Measurements from ENCODE around the gene CIB4. TPM values are rescaled to one million over a fixed set of nuclear protein-coding genes. Genes with fewer than 3 reads are reported as not detected.

CIB4 gene
- total RNA-seq, 1 donor from 2014 or later = not detected

GRCh38 chr2:26653207-26654060, 12.3 kb upstream of the CIB4 start:
- no peaks in the 10 kb centered on the region for H3K9me3 ChIP-seq
- intact Hi-C loops (cut with DNase I) = no loop called here
- H3K27me3 ChIP-seq = no peaks in the 10 kb centered on the region
- peak in 1 of 2 donors; percentile 79 for DNase-seq (ENCODE audit: extremely low spot score in 2 of 2)
- H3K4me3 ChIP-seq = peak overlapping the region in 1 of 2 donors; percentile 2
- H3K36me3 ChIP-seq = no peaks in the 10 kb centered on the region
- H3K4me1 ChIP-seq = peaks cover 35% of the 10 kb centered on the region
- TF ChIP-seq POLR2A (IDR thresholded peaks at IDR 0.05) (no peak), POLR2AphosphoS5 (IDR thresholded peaks at IDR 0.05; ENCODE audit: insufficient read depth in 1 of 2, low read depth in 1 of 2) (no peak)
- TF ChIP-seq, protein P1, sequence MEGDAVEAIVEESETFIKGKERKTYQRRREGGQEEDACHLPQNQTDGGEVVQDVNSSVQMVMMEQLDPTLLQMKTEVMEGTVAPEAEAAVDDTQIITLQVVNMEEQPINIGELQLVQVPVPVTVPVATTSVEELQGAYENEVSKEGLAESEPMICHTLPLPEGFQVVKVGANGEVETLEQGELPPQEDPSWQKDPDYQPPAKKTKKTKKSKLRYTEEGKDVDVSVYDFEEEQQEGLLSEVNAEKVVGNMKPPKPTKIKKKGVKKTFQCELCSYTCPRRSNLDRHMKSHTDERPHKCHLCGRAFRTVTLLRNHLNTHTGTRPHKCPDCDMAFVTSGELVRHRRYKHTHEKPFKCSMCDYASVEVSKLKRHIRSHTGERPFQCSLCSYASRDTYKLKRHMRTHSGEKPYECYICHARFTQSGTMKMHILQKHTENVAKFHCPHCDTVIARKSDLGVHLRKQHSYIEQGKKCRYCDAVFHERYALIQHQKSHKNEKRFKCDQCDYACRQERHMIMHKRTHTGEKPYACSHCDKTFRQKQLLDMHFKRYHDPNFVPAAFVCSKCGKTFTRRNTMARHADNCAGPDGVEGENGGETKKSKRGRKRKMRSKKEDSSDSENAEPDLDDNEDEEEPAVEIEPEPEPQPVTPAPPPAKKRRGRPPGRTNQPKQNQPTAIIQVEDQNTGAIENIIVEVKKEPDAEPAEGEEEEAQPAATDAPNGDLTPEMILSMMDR (IDR thresholded peaks at IDR 0.05) = no peak
- H3K27ac ChIP-seq = peak overlapping the region; percentile 70

GRCh38 chr2:26652361-26653041, 11.3 kb upstream of the CIB4 start:
- DNase-seq (ENCODE audit: extremely low spot score in 2 of 2) = peak in 1 of 2 donors; percentile 89
- H3K4me3 ChIP-seq = peak overlapping the region in 1 of 2 donors; percentile 2

DNA sequence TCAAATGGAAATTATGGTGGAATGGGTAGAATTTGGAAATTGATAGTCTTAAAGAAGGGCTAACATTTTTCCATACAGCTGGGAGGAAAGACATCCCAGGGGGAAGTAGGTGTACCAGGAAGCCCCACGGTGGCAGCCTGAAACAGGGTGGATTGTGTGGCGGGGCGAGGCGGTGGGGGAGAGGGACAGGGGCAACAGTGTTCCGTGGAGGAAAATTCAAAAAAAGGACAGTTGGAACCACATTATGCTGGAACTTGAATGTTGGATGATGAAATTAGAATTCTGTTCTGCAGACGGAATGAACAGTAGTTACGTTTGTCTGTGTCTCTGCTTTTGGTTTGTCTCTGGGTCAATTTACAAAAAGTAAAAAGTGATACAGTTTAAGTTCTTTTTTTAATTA, 10.6 kb upstream of the CIB4 start:
- H3K36me3 ChIP-seq = no peaks in the 10 kb centered on the region
- DNase-seq (ENCODE audit: extremely low spot score in 2 of 2) = peak in 1 of 2 donors; percentile 72
- intact Hi-C loops (cut with DNase I) = no loop called here
- no peak for TF ChIP-seq POLR2AphosphoS5 (IDR thresholded peaks at IDR 0.05; ENCODE audit: insufficient read depth in 1 of 2, low read depth in 1 of 2)
- TF ChIP-seq, protein P1 (IDR thresholded peaks at IDR 0.05) = no peak
- TF ChIP-seq POLR2A (IDR thresholded peaks at IDR 0.05) = no peak
- no peaks in the 10 kb centered on the region for H3K9me3 ChIP-seq
- H3K4me1 ChIP-seq = peaks cover 35% of the 10 kb centered on the region
- no peak overlapping the region for H3K4me3 ChIP-seq
- H3K27me3 ChIP-seq = no peaks in the 10 kb centered on the region
- H3K27ac ChIP-seq = peak overlapping the region; percentile 60

More at GRCh38 chr2:26652361-26653041, 11.3 kb upstream of the CIB4 start:
- no peaks in the 10 kb centered on the region for H3K36me3 ChIP-seq
- peak overlapping the region; percentile 70 for H3K27ac ChIP-seq
- H3K9me3 ChIP-seq = no peaks in the 10 kb centered on the region
- H3K4me1 ChIP-seq = peaks cover 35% of the 10 kb centered on the region
- no peaks in the 10 kb centered on the region for H3K27me3 ChIP-seq
- intact Hi-C loops (cut with DNase I) = no loop called here
- no peak for TF ChIP-seq POLR2A (IDR thresholded peaks at IDR 0.05)
- TF ChIP-seq, protein P1 (IDR thresholded peaks at IDR 0.05) = no peak
- peak in 1 of 2 donors; percentile 62 for TF ChIP-seq POLR2AphosphoS5 (IDR thresholded peaks at IDR 0.05; ENCODE audit: insufficient read depth in 1 of 2, low read depth in 1 of 2)

- H3K27me3 ChIP-seq = no peaks in the 10 kb centered on the region
- DNase-seq (ENCODE audit: extremely low spot score in 2 of 2) = no peak
- intact Hi-C loops (cut with DNase I) = no loop called here
- H3K9me3 ChIP-seq = no peaks in the 10 kb centered on the region
- TF ChIP-seq, protein P1 (IDR thresholded peaks at IDR 0.05) = no peak
- TF ChIP-seq POLR2A (IDR thresholded peaks at IDR 0.05) (no peak), POLR2AphosphoS5 (IDR thresholded peaks at IDR 0.05; ENCODE audit: insufficient read depth in 1 of 2, low read depth in 1 of 2) (no peak)
- H3K4me1 ChIP-seq = peaks cover 35% of the 10 kb centered on the region
- H3K36me3 ChIP-seq = no peaks in the 10 kb centered on the region
- H3K4me3 ChIP-seq = no peak overlapping the region
- peak overlapping the region; percentile 60 for H3K27ac ChIP-seq
Measured at GRCh38 chr2:26651470-26651771, 10.3 kb upstream of the CIB4 start.

All from vagina (tissue), 2 donors.